Measurements from ENCODE around the gene LCN6. TPM values are rescaled to one million over a fixed set of nuclear protein-coding genes. Genes with fewer than 3 reads are reported as not detected.

The LCN6 gene
- total and polyA plus RNA-seq, 2 of the 4 experiments (the other 2 are of a cell fraction) = not detected

DNA sequence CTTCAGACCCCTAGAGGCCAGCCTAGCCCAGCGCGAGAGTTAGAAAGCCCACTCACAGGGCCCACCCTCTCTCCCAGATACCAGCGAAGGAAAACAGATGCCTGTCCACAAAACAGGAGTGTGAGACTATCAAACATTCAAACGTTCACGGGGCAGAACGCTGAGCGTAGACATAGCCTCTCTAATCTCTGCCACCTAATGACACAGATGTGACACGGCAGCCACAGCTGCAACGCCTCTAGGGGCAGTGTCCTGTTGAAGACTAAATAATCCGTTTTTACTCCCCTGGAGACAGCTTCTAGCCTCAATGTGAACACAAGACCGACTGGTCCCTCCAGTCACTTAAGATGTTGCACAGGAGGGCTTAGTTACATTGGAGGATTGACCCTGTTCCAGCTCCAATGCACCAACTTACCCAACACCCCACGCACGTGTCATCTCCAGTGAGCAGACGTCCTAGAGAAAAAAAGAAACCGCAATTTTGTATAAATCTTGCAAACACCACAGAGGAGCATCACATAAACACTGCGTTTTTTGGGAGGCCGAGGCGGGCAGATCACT, 21.6 kb downstream of the LCN6 start (continued):
- TF ChIP-seq SMC3 (IDR thresholded peaks at IDR 0.05; ENCODE audit: low read depth, low read length) = no peak

DNA sequence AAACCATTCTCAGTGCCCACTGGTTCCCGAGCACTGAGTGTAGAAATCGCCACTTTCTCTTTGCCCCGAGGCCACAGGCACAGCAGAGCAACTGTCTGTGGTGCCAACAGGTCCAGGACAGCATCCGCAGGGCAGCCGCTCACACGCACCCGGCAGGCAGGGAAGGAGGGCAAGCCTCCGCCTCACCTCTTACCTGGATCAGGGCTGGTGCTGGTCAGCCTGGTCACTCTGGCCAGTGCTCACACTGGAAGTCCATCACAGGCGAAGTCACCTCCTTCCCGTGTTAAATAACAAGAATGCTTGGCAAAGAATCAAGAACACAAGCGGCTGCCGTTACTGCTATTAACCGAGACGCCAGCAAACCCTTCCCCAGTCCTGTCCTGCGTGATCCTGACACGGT, 22.2 kb downstream of the LCN6 start:
- H4K8ac ChIP-seq (ENCODE audit: low read depth in 2 of 2, low read length in 2 of 2) = no peak overlapping the region
- no peak overlapping the region for H3K4ac ChIP-seq (ENCODE audit: low read depth, low read length)
- 0 out of 2 replicates have a peak overlapping the region, but pooled peaks have one; percentile 0 for H3K4me3 ChIP-seq (ENCODE audit: insufficient read depth, low read depth, low read length)
- no peak overlapping the region for H2AFZ ChIP-seq (replicated peaks; ENCODE audit: low read length, poor library complexity)
- no peak overlapping the region for H2BK15ac ChIP-seq (ENCODE audit: low read depth, low read length)
- CTCF ChIA-PET = no interaction called here
- H2AK5ac ChIP-seq (ENCODE audit: low read depth, low read length) = peak overlapping the region; percentile 9; the same call in 1 of the 2 replicates
- H3K18ac ChIP-seq (ENCODE audit: low read depth, low read length) = no peak overlapping the region
- H3K9me3 ChIP-seq (ENCODE audit: control insufficient read depth, insufficient read depth, low read length) = no peaks in the 10 kb centered on the region
- WGBS, 2 experiments (ENCODE audit: extremely low coverage in 2 of 2, insufficient read length in 1 of 2) = 86% methylated on average over 14 of the region's 16 CpGs; no CpG with 5 or more reads in 1 of the 2 experiments
- H2BK20ac ChIP-seq (ENCODE audit: low read depth, low read length) = no peak overlapping the region
- no peak overlapping the region for H2BK5ac ChIP-seq (ENCODE audit: low read depth, low read length, poor library complexity, severe bottlenecking)
- peaks cover 22 to 78% of the 10 kb centered on the region in 2 experiments for H3K79me1 ChIP-seq (ENCODE audit: low read depth in 1 of 2, low read length in 2 of 2)
- H3K4me1 ChIP-seq (ENCODE audit: control insufficient read depth, insufficient read depth, low read length) = peaks cover 18% of the 10 kb centered on the region
- no peaks in the 10 kb centered on the region for H3K27me3 ChIP-seq (ENCODE audit: control insufficient read depth, insufficient read depth, low read length)
- H3K14ac ChIP-seq (replicated peaks; ENCODE audit: low read depth, low read length) = no peak overlapping the region
- H4K5ac ChIP-seq (ENCODE audit: low read depth, low read length) = no peak overlapping the region
- peak overlapping the region; percentile 93 for H3K4me2 ChIP-seq (ENCODE audit: low read depth, low read length)
- no peak overlapping the region for H2AK9ac ChIP-seq (replicated peaks; ENCODE audit: low read depth, low read length, poor library complexity)
- BruUV-seq (replicated peaks) = no TSS peak
- H3K56ac ChIP-seq (ENCODE audit: extremely low read depth, insufficient read depth, low read length) = no peak overlapping the region
- POLR2A ChIA-PET (ENCODE audit: unreplicated experiment) = no interaction called here
- in situ Hi-C loops (cut with MboI; ENCODE audit: low sequenced_read_pairs) = no loop called here
- dilution Hi-C loops (cut with HindIII; ENCODE audit: low sequenced_read_pairs, unreplicated experiment) = no loop called here
- DNase-seq = no peak
- H3K36me3 ChIP-seq (ENCODE audit: control insufficient read depth, insufficient read depth, low read length) = peaks cover 48% of the 10 kb centered on the region
- intact Hi-C loops (cut with micrococcal nuclease) = loop anchor here (1.0 kb wide), 1 partner anchor 30 kb away; no protein-coding TSS in a partner anchor
- H2BK120ac ChIP-seq (ENCODE audit: low read depth, low read length) = no peak overlapping the region
- H4K91ac ChIP-seq (ENCODE audit: insufficient read depth, low read depth, low read length) = no peak overlapping the region
- H4K20me1 ChIP-seq (ENCODE audit: insufficient read depth, low read length) = peaks cover 68% of the 10 kb centered on the region
- H3K9me1 ChIP-seq (ENCODE audit: insufficient read depth, low read length) = peaks cover 15% of the 10 kb centered on the region
- peak overlapping the region; percentile 54; the same call in 1 of the 2 replicates for H3K23ac ChIP-seq (ENCODE audit: low read depth, low read length)
- peak overlapping the region; percentile 90; the same call in 1 of the 2 replicates for H3K9ac ChIP-seq (ENCODE audit: low read depth, low read length)
- ATAC-seq (ENCODE audit: low read depth) = no peak
- H3K27ac ChIP-seq (ENCODE audit: insufficient read depth, low read length) = peak overlapping the region; percentile 18
- no peak for TF ChIP-seq RFX5 (IDR thresholded peaks at IDR 0.05; ENCODE audit: low read depth, low read length)
- no peak for TF ChIP-seq CHD1 (IDR thresholded peaks at IDR 0.05; ENCODE audit: low read depth, low read length)
- no peak for TF ChIP-seq MXI1 (IDR thresholded peaks at IDR 0.05; ENCODE audit: borderline replicate concordance, low read depth, low read length)
- no peak for TF ChIP-seq RAD21 (IDR thresholded peaks at IDR 0.05; ENCODE audit: low read length)
- TF ChIP-seq POLR2A (IDR thresholded peaks at IDR 0.05; ENCODE audit: low read depth, low read length) = no peak
- no peak for TF ChIP-seq MAZ (IDR thresholded peaks at IDR 0.05; ENCODE audit: borderline replicate concordance, low read depth, low read length)
- TF ChIP-seq, protein P1, sequence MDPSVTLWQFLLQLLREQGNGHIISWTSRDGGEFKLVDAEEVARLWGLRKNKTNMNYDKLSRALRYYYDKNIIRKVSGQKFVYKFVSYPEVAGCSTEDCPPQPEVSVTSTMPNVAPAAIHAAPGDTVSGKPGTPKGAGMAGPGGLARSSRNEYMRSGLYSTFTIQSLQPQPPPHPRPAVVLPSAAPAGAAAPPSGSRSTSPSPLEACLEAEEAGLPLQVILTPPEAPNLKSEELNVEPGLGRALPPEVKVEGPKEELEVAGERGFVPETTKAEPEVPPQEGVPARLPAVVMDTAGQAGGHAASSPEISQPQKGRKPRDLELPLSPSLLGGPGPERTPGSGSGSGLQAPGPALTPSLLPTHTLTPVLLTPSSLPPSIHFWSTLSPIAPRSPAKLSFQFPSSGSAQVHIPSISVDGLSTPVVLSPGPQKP (IDR thresholded peaks at IDR 0.05; ENCODE audit: borderline replicate concordance, low read depth, low read length) = no peak
- TF ChIP-seq, protein P2, sequence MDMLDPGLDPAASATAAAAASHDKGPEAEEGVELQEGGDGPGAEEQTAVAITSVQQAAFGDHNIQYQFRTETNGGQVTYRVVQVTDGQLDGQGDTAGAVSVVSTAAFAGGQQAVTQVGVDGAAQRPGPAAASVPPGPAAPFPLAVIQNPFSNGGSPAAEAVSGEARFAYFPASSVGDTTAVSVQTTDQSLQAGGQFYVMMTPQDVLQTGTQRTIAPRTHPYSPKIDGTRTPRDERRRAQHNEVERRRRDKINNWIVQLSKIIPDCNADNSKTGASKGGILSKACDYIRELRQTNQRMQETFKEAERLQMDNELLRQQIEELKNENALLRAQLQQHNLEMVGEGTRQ (IDR thresholded peaks at IDR 0.05; ENCODE audit: low read depth, low read length) = no peak
- no peak for TF ChIP-seq CEBPB (IDR thresholded peaks at IDR 0.05; ENCODE audit: low read depth, low read length)
- no peak for TF ChIP-seq BHLHE40 (IDR thresholded peaks at IDR 0.05; ENCODE audit: low read depth, low read length)
- TF ChIP-seq, protein P3, sequence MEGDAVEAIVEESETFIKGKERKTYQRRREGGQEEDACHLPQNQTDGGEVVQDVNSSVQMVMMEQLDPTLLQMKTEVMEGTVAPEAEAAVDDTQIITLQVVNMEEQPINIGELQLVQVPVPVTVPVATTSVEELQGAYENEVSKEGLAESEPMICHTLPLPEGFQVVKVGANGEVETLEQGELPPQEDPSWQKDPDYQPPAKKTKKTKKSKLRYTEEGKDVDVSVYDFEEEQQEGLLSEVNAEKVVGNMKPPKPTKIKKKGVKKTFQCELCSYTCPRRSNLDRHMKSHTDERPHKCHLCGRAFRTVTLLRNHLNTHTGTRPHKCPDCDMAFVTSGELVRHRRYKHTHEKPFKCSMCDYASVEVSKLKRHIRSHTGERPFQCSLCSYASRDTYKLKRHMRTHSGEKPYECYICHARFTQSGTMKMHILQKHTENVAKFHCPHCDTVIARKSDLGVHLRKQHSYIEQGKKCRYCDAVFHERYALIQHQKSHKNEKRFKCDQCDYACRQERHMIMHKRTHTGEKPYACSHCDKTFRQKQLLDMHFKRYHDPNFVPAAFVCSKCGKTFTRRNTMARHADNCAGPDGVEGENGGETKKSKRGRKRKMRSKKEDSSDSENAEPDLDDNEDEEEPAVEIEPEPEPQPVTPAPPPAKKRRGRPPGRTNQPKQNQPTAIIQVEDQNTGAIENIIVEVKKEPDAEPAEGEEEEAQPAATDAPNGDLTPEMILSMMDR (conservative IDR thresholded peaks at IDR 0.05; ENCODE audit: low read depth, low read length) = no peak
- TF ChIP-seq FOS (IDR thresholded peaks at IDR 0.05; ENCODE audit: low read depth, low read length) = no peak
- no peak for TF ChIP-seq NFE2L2 (IDR thresholded peaks at IDR 0.05; ENCODE audit: low read depth, low read length)
- no peak for TF ChIP-seq SMC3 (IDR thresholded peaks at IDR 0.05; ENCODE audit: low read depth, low read length)

All from IMR-90 (cell line).